WERI-Rb-1 (cell line): Measurements from ENCODE around the gene GPX7.
A peak's percentile ranks its signal among the peaks of the same experiment; 100 is the strongest.

Experiments
- DNase-seq: peaks from one replicate; pipeline ENCODE4 v3.0.0-alpha.2; 2020
- H3K27ac ChIP-seq: fragments of 250-450 bp; sonication (Bioruptor Pico); 2 replicates; pipeline ENCODE4 v1.5.1; 2020; ENCODE audit warnings: mild to moderate bottlenecking, moderate library complexity
- H3K27me3 ChIP-seq: fragments of 250-450 bp; sonication (Bioruptor Pico); 2 replicates; pipeline ENCODE4 v1.5.1; 2021; ENCODE audit warnings: mild to moderate bottlenecking, low read depth, moderate library complexity; ENCODE audit not compliant: insufficient read depth, severe bottlenecking
- H3K36me3 ChIP-seq: fragments of 250-450 bp; sonication (Bioruptor Pico); 2 replicates; pipeline ENCODE4 v1.5.1; 2020; ENCODE audit warnings: mild to moderate bottlenecking, moderate library complexity
- H3K4me3 ChIP-seq: 2 replicates; pipeline ENCODE4 v1.5.1; 2011; ENCODE audit warnings: low read depth, mild to moderate bottlenecking, control low read depth, low read length
- H3K9me3 ChIP-seq: fragments of 250-450 bp; sonication (Bioruptor Pico); 2 replicates; pipeline ENCODE4 v1.5.1; 2021; ENCODE audit warnings: mild to moderate bottlenecking, moderate library complexity; ENCODE audit not compliant: severe bottlenecking
- CTCF ChIP-seq: IDR thresholded peaks from 2 replicates; pipeline ENCODE4 v1.5.1; 2011; ENCODE audit warnings: low read depth, mild to moderate bottlenecking, control low read depth, inconsistent platforms, low read length

Gene GPX7

GRCh38 chr1:52590266-52590665, 11.9 kb upstream of the GPX7 start:
- Histone ChIP-seq H3K9me3 (no peaks in the 10 kb centered on the region), H3K36me3 (no peaks in the 10 kb centered on the region), H3K27ac (no peak overlapping the region), H3K27me3 (no peaks in the 10 kb centered on the region), H3K4me3 (no peak overlapping the region)
- no peak for TF ChIP-seq CTCF
- DNase-seq = no peak

- H3K36me3 ChIP-seq = no peaks in the 10 kb centered on the region
- TF ChIP-seq CTCF = no peak
- no peaks in the 10 kb centered on the region for H3K27me3 ChIP-seq
- no peak overlapping the region for H3K4me3 ChIP-seq
- H3K9me3 ChIP-seq = no peaks in the 10 kb centered on the region
- H3K27ac ChIP-seq = no peak overlapping the region
- DNase-seq = no peak
These were observed 9.4 kb upstream of the GPX7 start for GRCh38 chr1:52592637-52593323.

DNA sequence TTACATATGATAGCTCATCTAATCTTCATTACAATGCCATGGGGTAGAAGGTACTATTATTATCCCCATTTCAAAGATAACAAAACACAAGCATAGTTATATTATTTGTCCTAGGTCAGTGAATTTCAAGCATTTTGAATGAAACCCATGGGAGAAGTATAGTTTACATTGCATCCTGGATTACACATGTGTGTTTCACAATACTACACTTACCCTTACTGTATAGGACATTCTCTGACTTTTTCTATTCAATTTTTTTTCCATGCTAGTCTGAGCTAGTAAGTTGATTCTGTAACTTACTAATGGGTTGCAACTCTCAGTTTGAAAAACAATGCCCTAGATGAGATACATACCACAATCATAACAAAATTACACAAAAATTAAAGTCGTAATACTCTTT, 8.7 kb upstream of the GPX7 start:
- no peak for DNase-seq
- no peak for TF ChIP-seq CTCF
- H3K27ac ChIP-seq = no peak overlapping the region

GRCh38 chr1:52595061-52595460, 7.1 kb upstream of the GPX7 start:
- no peak for TF ChIP-seq CTCF
- DNase-seq = peak; percentile 13
- Histone ChIP-seq H3K27me3 (no peaks in the 10 kb centered on the region), H3K27ac (no peak overlapping the region), H3K9me3 (no peaks in the 10 kb centered on the region), H3K36me3 (no peaks in the 10 kb centered on the region), H3K4me3 (no peak overlapping the region)

More for the DNA sequence above, 8.7 kb upstream of the GPX7 start:
- Histone ChIP-seq H3K36me3 (no peaks in the 10 kb centered on the region), H3K9me3 (no peaks in the 10 kb centered on the region), H3K27me3 (no peaks in the 10 kb centered on the region), H3K4me3 (no peak overlapping the region)

DNA sequence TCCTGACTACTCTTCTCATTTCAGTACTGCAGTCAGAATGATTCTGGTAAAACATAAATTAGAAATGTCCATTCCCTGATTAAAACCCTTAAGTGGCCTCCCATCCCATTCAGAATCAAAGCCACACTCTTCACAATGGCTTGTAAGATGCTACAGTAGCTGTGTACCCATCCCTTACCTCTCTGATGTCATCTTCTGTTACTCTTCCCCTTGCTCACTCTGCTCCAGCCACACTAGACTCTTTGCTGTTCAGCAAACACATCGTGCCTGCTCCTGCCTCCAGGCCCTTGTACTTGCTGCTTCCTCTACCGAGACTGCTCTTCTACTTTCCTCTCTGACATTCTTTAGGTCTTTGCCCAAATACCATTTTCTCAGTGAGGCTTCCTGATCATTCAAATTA, 4.3 kb upstream of the GPX7 start:
- no peaks in the 10 kb centered on the region for H3K27me3 ChIP-seq
- H3K9me3 ChIP-seq = no peaks in the 10 kb centered on the region
- H3K27ac ChIP-seq = no peak overlapping the region
- no peak for TF ChIP-seq CTCF
- H3K36me3 ChIP-seq = no peaks in the 10 kb centered on the region
- DNase-seq = no peak
- no peak overlapping the region for H3K4me3 ChIP-seq

DNA sequence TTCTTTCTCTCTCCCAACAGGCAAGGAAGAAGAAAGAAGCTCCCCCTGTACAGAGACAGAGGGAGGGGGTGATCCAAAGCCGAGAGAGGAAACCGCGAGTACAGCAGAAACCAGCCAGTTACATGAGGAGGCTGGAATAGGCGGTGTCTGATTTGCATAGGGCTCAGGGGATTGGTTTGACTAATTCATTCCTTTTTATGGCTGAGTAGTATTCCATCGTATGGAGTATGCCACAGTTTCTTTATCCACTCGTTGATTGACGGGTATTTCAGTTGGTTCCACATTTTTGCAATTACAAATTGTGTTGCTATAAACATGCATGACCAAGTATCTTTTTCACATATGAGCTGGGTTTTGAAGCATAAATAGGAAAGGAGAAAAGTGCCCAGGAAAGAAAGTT, 3.4 kb upstream of the GPX7 start:
- Histone ChIP-seq H3K27ac (no peak overlapping the region), H3K27me3 (no peaks in the 10 kb centered on the region), H3K4me3 (no peak overlapping the region), H3K9me3 (no peaks in the 10 kb centered on the region), H3K36me3 (no peaks in the 10 kb centered on the region)
- no peak for DNase-seq
- TF ChIP-seq CTCF = no peak
